Endothelial cell of umbilical vein (primary cell): ENCODE results near the gene DAZL. TPM values are rescaled to one million over a fixed set of nuclear protein-coding genes. Genes with fewer than 3 reads are reported as not detected.

Experiments used
- BruUV-seq: library from RNA; stranded (reverse); fragments of 400-500 nt; replicated peaks from 2 replicates; lab custom pipeline; 2021; lab: Mats Ljungman, UMichigan
- CTCF ChIA-PET: fragments of 300-600, 350-600 bp; sonication (Branson Sonifier 250); formaldehyde crosslinking; loops from one replicate; lab custom pipeline; 2021; ENCODE audit warnings: antibody characterized with exemption, inconsistent platforms; lab: Charles Lee
- POLR2A ChIA-PET: fragments of 300-600, 350-600 bp; sonication (Branson Sonifier 250); formaldehyde crosslinking; loops from one replicate; lab custom pipeline; 2021; ENCODE audit warnings: antibody characterized with exemption, inconsistent platforms; lab: Charles Lee
- DNase-seq: peaks from one replicate; pipeline ENCODE4 v3.0.0-alpha.2; 2011; ENCODE audit warnings: low read depth, low spot score
- FAIRE-seq: peaks from 2 replicates; lab custom pipeline; 2011; peaks lifted over from hg19 to GRCh38; lab: Jason Lieb, UNC
- H2AFZ ChIP-seq: 2 replicates; pipeline ENCODE4 v1.6.0; 2012; ENCODE audit warnings: low read depth, low read length, control low read depth, inconsistent platforms
- H3K27ac ChIP-seq: 2 replicates; pipeline ENCODE4 v1.5.1; 2011; ENCODE audit warnings: low read depth, mild to moderate bottlenecking, control low read depth, low read length, moderate library complexity; ENCODE audit not compliant: insufficient read depth
- H3K27me3 ChIP-seq, 2 experiments: 2 replicates each; pipeline versions ENCODE4 v1.6.0 to v1.6.1; 2011; ENCODE audit warnings: low read length in 2 of 2, mixed read lengths in 1 of 2; ENCODE audit not compliant: control insufficient read depth in 2 of 2, insufficient read depth in 2 of 2
- H3K36me3 ChIP-seq, 2 experiments: 2 replicates in 1 of 2; 3 replicates in 1 of 2; pipeline ENCODE4 v1.5.1; 2011; ENCODE audit warnings: low read length in 2 of 2, mild to moderate bottlenecking in 1 of 2, moderate library complexity in 1 of 2; ENCODE audit not compliant: control insufficient read depth in 2 of 2, insufficient read depth in 2 of 2; ENCODE audit errors: extremely low read depth in 1 of 2
- H3K4me1 ChIP-seq: 3 replicates; pipeline ENCODE4 v1.5.1; 2011; ENCODE audit warnings: mild to moderate bottlenecking, low read length; ENCODE audit not compliant: control insufficient read depth, insufficient read depth; ENCODE audit errors: extremely low read depth
- H3K4me2 ChIP-seq: 2 replicates; pipeline ENCODE4 v1.6.1; 2011; ENCODE audit warnings: low read length, control low read depth, mixed read lengths; ENCODE audit not compliant: insufficient read depth
- H3K4me3 ChIP-seq, 3 experiments: fragments of 200-600 bp in 1 of 3; sonication (generic), shearing (Covaris generic) in 1 of 3; replicated peaks in 1 of 3; 2 replicates each; pipeline ENCODE4 v1.5.1; 2011 to 2016; ENCODE audit warnings: control low read depth in 3 of 3, low read length in 3 of 3, mild to moderate bottlenecking in 2 of 3, inconsistent platforms in 1 of 3, low read depth in 1 of 3, moderate library complexity in 1 of 3; ENCODE audit not compliant: insufficient read depth in 1 of 3
- H3K79me2 ChIP-seq: 2 replicates; pipeline ENCODE4 v1.6.0; 2012; ENCODE audit warnings: low read length, inconsistent platforms; ENCODE audit not compliant: control insufficient read depth, insufficient read depth
- H3K9ac ChIP-seq: replicated peaks from 2 replicates; pipeline ENCODE3; 2011; ENCODE audit warnings: low read length, control low read depth; ENCODE audit not compliant: insufficient read depth; ENCODE audit errors: extremely low read depth
- H3K9me1 ChIP-seq: replicated peaks from 3 replicates; pipeline ENCODE4 v1.6.0; 2011; ENCODE audit warnings: mild to moderate bottlenecking, low read length; ENCODE audit not compliant: control insufficient read depth, insufficient read depth; ENCODE audit errors: extremely low read depth
- H3K9me3 ChIP-seq: replicated peaks from 2 replicates; pipeline ENCODE4 v1.5.1; 2012; ENCODE audit warnings: low read length, inconsistent platforms; ENCODE audit not compliant: control insufficient read depth, insufficient read depth
- H4K20me1 ChIP-seq: replicated peaks from 2 replicates; pipeline ENCODE3; 2011; ENCODE audit warnings: mild to moderate bottlenecking, low read length; ENCODE audit not compliant: control insufficient read depth, insufficient read depth; ENCODE audit errors: extremely low read depth
- CTCF ChIP-seq, 2 donors: IDR thresholded peaks; 1 replicate in 1 of 2; 2 replicates in 1 of 2; pipeline ENCODE4 v1.5.1; 2011; ENCODE audit warnings: low read length in 2 of 2, mild to moderate bottlenecking in 2 of 2, moderate library complexity in 2 of 2, control low read depth in 1 of 2, inconsistent platforms in 1 of 2, low read depth in 1 of 2; ENCODE audit not compliant: insufficient read depth in 1 of 2; ENCODE audit errors: extremely low read depth in 1 of 2
- EZH2 ChIP-seq: IDR thresholded peaks from 2 replicates; pipeline ENCODE4 v1.6.1; 2012; ENCODE audit warnings: borderline replicate concordance, low read depth, mild to moderate bottlenecking, moderate library complexity, low read length, inconsistent platforms; ENCODE audit not compliant: severe bottlenecking
- FOS ChIP-seq: IDR thresholded peaks from 2 replicates; pipeline ENCODE4 v1.6.1; 2011; ENCODE audit warnings: mild to moderate bottlenecking, low read length, moderate library complexity, borderline replicate concordance; ENCODE audit not compliant: insufficient read depth
- GATA2 ChIP-seq: IDR thresholded peaks from 2 replicates; pipeline ENCODE4 v1.7.0; 2011; ENCODE audit warnings: low read depth, mild to moderate bottlenecking, moderate library complexity, mixed read lengths, low read length; ENCODE audit not compliant: insufficient read length, insufficient read depth
- JUN ChIP-seq: IDR thresholded peaks from 2 replicates; pipeline ENCODE4 v1.6.1; 2011; ENCODE audit warnings: borderline replicate concordance, low read depth; ENCODE audit not compliant: insufficient read length, insufficient read depth
- MAX ChIP-seq: IDR thresholded peaks from 2 replicates; pipeline ENCODE4 v1.6.1; 2011; ENCODE audit not compliant: insufficient read depth, insufficient read length
- MYC ChIP-seq: IDR thresholded peaks from one replicate; pipeline ENCODE4 v1.6.1; 2011; ENCODE audit warnings: mild to moderate bottlenecking, low read depth, low read length
- POLR2A ChIP-seq: IDR thresholded peaks from 2 replicates; pipeline ENCODE4 v1.6.1; 2012; ENCODE audit warnings: low read depth, mild to moderate bottlenecking, control low read depth, low read length
- POLR2AphosphoS5 ChIP-seq: IDR thresholded peaks from 2 replicates; pipeline ENCODE4 v1.6.1; 2012; ENCODE audit warnings: low read depth, mild to moderate bottlenecking, control low read depth, low read length, moderate library complexity; ENCODE audit not compliant: insufficient read depth
- dilution Hi-C: fragments of 300-500 bp; cut with MboI; formaldehyde crosslinking; loops from one replicate; pipeline ENCODE4 v1.15.0; 2019; ENCODE audit warnings: low sequenced_read_pairs; ENCODE audit not compliant: extremely low pct_ligation_motif_present
- intact Hi-C: fragments of 100-400 bp; cut with micrococcal nuclease; formaldehyde crosslinking; loops from one replicate; pipeline ENCODE4 v1.10.0; 2022
- polyA plus RNA-seq, 4 experiments: library from polyadenylated mRNA; depleted of rRNA in 3 of 4; stranded (reverse) in 3 of 4; unstranded in 1 of 4; fragments of >200 nt; gene quantifications; 2 replicates each; pipeline versions ENCODE4 v1.2.1 to v1.2.3, GENCODE V29; 2011 to 2012; ENCODE audit warnings: missing spikeins in 1 of 4
- total RNA-seq: library from RNA; stranded (reverse); gene quantifications from 2 replicates; pipeline ENCODE4 v1.2.3, GENCODE V29; 2021

Gene DAZL
- total and polyA plus RNA-seq, 2 donors (not counting 3 experiments of a cell fraction or from before 2014, with no cell fraction given), result not detected

- peak; percentile 95 for FAIRE-seq
- Histone ChIP-seq H3K9ac (no peak overlapping the region), H3K27ac (no peak overlapping the region), H3K4me3 (no peak overlapping the region), H3K79me2 (no peaks in the 10 kb centered on the region), H3K9me3 (no peaks in the 10 kb centered on the region), H3K9me1 (no peaks in the 10 kb centered on the region), H4K20me1 (no peaks in the 10 kb centered on the region), H2AFZ (peak overlapping the region; percentile 86), H3K4me1 (peaks cover 6% of the 10 kb centered on the region), H3K36me3 (no peaks in the 10 kb centered on the region), H3K4me2 (peak overlapping the region; percentile 59), H3K27me3 (peaks cover 3 to 4% of the 10 kb centered on the region in 2 experiments)
- TF ChIP-seq MYC (no peak), POLR2A (no peak), EZH2 (no peak), JUN (peak; percentile 8), MAX (no peak), CTCF (IDR thresholded peaks at IDR 0.05; ENCODE audit: extremely low read depth in 1 of 2, insufficient read depth in 1 of 2, low read depth in 1 of 2, low read length in 2 of 2) (peak; percentile 72 to 88), GATA2 (peak; percentile 10), FOS (no peak), POLR2AphosphoS5 (no peak)
- no TSS peak for BruUV-seq
- intact Hi-C loops (loop anchor here (1.0 to 5.0 kb wide), 6 partner anchors 34 to 736 kb away; no protein-coding TSS in a partner anchor), dilution Hi-C loops (no loop called here)
- peak; percentile 87 for DNase-seq
- POLR2A ChIA-PET, result no interaction called here
- CTCF ChIA-PET, result interaction anchor here (0.6 to 3.9 kb wide), 17 partner anchors 13 to 734 kb away, joined by 3 to 188 read pairs (median 6); partner anchors contain the start of genes DPH3 and OXNAD1
Observed at GRCh38 chr3:16550676-16551341, 54.4 kb downstream of the DAZL start.
